H1 (cell line): ENCODE data around the gene TGFBI. TPM values are rescaled to one million over a fixed set of nuclear protein-coding genes. Genes with fewer than 3 reads are reported as not detected.

Experiments
- CTCF ChIA-PET: fragments of 300-600 bp; sonication (Branson Sonifier 250); formaldehyde crosslinking; loops from one replicate; lab custom pipeline; 2021; ENCODE audit not compliant: partially characterized antibody; lab: Charles Lee
- POLR2A ChIA-PET: fragments of 300-600 bp; sonication (Branson Sonifier 250); formaldehyde crosslinking; loops from one replicate; lab custom pipeline; 2021; ENCODE audit warnings: inconsistent platforms; ENCODE audit not compliant: partially characterized antibody; lab: Charles Lee
- DNase-seq, 2 experiments: peaks; one replicate each; pipeline versions ENCODE4 v3.0.0 to v3.0.0-alpha.2; 2010 to 2022; ENCODE audit warnings: low spot score in 2 of 2, low read depth in 1 of 2, mixed read lengths in 1 of 2
- FAIRE-seq: peaks from 2 replicates; lab custom pipeline; 2011; peaks lifted over from hg19 to GRCh38; lab: Jason Lieb, UNC
- H2AFZ ChIP-seq: 2 replicates; pipeline ENCODE4 v1.8.1; 2012; ENCODE audit warnings: low read length, inconsistent platforms
- H2AK5ac ChIP-seq: 2 replicates; pipeline ENCODE4 v1.6.1; 2013; ENCODE audit warnings: low read depth, low read length
- H2BK120ac ChIP-seq: replicated peaks from 2 replicates; pipeline ENCODE3; 2013; ENCODE audit warnings: low read depth, low read length, inconsistent platforms
- H2BK12ac ChIP-seq: 2 replicates; pipeline ENCODE4 v1.6.1; 2013; ENCODE audit warnings: low read depth, low read length
- H2BK15ac ChIP-seq: 2 replicates; pipeline ENCODE4 v1.6.1; 2013; ENCODE audit warnings: low read length
- H2BK20ac ChIP-seq: 2 replicates; pipeline ENCODE4 v1.6.1; 2013; ENCODE audit warnings: low read length
- H2BK5ac ChIP-seq: 2 replicates; pipeline ENCODE4 v1.6.1; 2013; ENCODE audit warnings: low read depth, low read length
- H3K14ac ChIP-seq: 2 replicates; pipeline ENCODE4 v1.6.1; 2013; ENCODE audit warnings: inconsistent platforms; ENCODE audit not compliant: insufficient read length
- H3K18ac ChIP-seq: 2 replicates; pipeline ENCODE4 v1.6.1; 2013; ENCODE audit warnings: low read length; ENCODE audit errors: extremely low read depth
- H3K23ac ChIP-seq: 2 replicates; pipeline ENCODE4 v1.6.1; 2013; ENCODE audit warnings: inconsistent platforms; ENCODE audit not compliant: insufficient read length
- H3K23me2 ChIP-seq: 2 replicates; pipeline ENCODE4 v1.6.1; 2013; ENCODE audit warnings: low read depth, low read length
- H3K27ac ChIP-seq: 2 replicates; pipeline ENCODE4 v1.6.1; 2011; ENCODE audit warnings: low read depth, low read length, inconsistent platforms
- H3K27me3 ChIP-seq, 4 experiments: replicated peaks in 1 of 4; 1 replicate in 1 of 4; 2 replicates in 3 of 4; pipeline versions ENCODE4 v1.6.1 to v1.8.1; 2011 to 2013; ENCODE audit warnings: low read length in 3 of 4, mild to moderate bottlenecking in 3 of 4, inconsistent platforms in 2 of 4, mixed read lengths in 2 of 4, moderate library complexity in 1 of 4; ENCODE audit not compliant: control insufficient read depth in 3 of 4, insufficient read depth in 3 of 4; ENCODE audit errors: extremely low read depth in 1 of 4
- H3K36me3 ChIP-seq, 4 experiments: 2 replicates each; pipeline versions ENCODE4 v1.6.1 to v1.8.1; 2011 to 2013; ENCODE audit warnings: mild to moderate bottlenecking in 4 of 4, low read length in 3 of 4, moderate library complexity in 2 of 4, control low read depth in 1 of 4, inconsistent platforms in 1 of 4; ENCODE audit not compliant: insufficient read depth in 4 of 4, control insufficient read depth in 2 of 4
- H3K4ac ChIP-seq: replicated peaks from 2 replicates; pipeline ENCODE3; 2013; ENCODE audit warnings: low read length, low read depth, mixed read lengths, inconsistent platforms; ENCODE audit not compliant: insufficient read length
- H3K4me1 ChIP-seq, 4 experiments: replicated peaks in 1 of 4; 1 replicate in 1 of 4; 2 replicates in 3 of 4; pipeline versions ENCODE4 v1.6.1 to v1.8.1; 2011 to 2013; ENCODE audit warnings: low read length in 3 of 4, inconsistent platforms in 2 of 4, mixed read lengths in 1 of 4; ENCODE audit not compliant: insufficient read depth in 4 of 4, control insufficient read depth in 3 of 4
- H3K4me2 ChIP-seq, 2 experiments: 2 replicates each; pipeline versions ENCODE4 v1.6.1 to v1.8.1; 2011 to 2013; ENCODE audit warnings: low read depth in 2 of 2, low read length in 2 of 2, control low read depth in 1 of 2, inconsistent platforms in 1 of 2, mild to moderate bottlenecking in 1 of 2; ENCODE audit not compliant: insufficient read depth in 1 of 2
- H3K4me3 ChIP-seq, 4 experiments: fragments of 200-600, 300-600 bp in 1 of 4; sonication (generic), shearing (Covaris generic), sonication (Bioruptor Twin) in 1 of 4; 2 replicates each; pipeline versions ENCODE4 v1.5.1 to v1.8.1; 2011 to 2016; ENCODE audit warnings: low read length in 4 of 4, low read depth in 3 of 4, control low read depth in 2 of 4, inconsistent platforms in 2 of 4, mild to moderate bottlenecking in 2 of 4, mixed read lengths in 1 of 4, moderate library complexity in 1 of 4; ENCODE audit not compliant: insufficient read depth in 2 of 4; ENCODE audit errors: extremely low read depth in 1 of 4
- H3K56ac ChIP-seq: replicated peaks from 2 replicates; pipeline ENCODE3; 2013; ENCODE audit warnings: low read depth, mild to moderate bottlenecking, mixed read lengths, low read length, inconsistent platforms; ENCODE audit not compliant: insufficient read length
- H3K79me1 ChIP-seq: 2 replicates; pipeline ENCODE4 v1.6.1; 2013; ENCODE audit warnings: low read depth, low read length, control low read depth
- H3K79me2 ChIP-seq, 2 experiments: 2 replicates each; pipeline versions ENCODE4 v1.6.1 to v1.8.1; 2012 to 2013; ENCODE audit warnings: low read length in 2 of 2, mild to moderate bottlenecking in 2 of 2, inconsistent platforms in 1 of 2; ENCODE audit not compliant: insufficient read depth in 2 of 2, control insufficient read depth in 1 of 2
- H3K9ac ChIP-seq, 4 experiments: replicated peaks in 1 of 4; 1 replicate in 1 of 4; 2 replicates in 3 of 4; pipeline versions ENCODE4 v1.6.1 to v1.8.1; 2011 to 2013; ENCODE audit warnings: low read depth in 3 of 4, low read length in 3 of 4, control low read depth in 2 of 4, mild to moderate bottlenecking in 2 of 4, moderate library complexity in 2 of 4, inconsistent platforms in 1 of 4; ENCODE audit errors: extremely low read depth in 1 of 4
- H3K9me3 ChIP-seq, 2 experiments: 2 replicates each; pipeline versions ENCODE4 v1.6.1 to v1.8.1; 2012 to 2013; ENCODE audit warnings: mild to moderate bottlenecking in 2 of 2, moderate library complexity in 2 of 2, control low read depth in 1 of 2, inconsistent platforms in 1 of 2, low read depth in 1 of 2, low read length in 1 of 2, mixed read lengths in 1 of 2; ENCODE audit not compliant: insufficient read depth in 2 of 2
- H4K20me1 ChIP-seq, 2 experiments: replicated peaks in 1 of 2; 2 replicates each; pipeline versions ENCODE3 to v1.8.1; 2011 to 2013; ENCODE audit warnings: inconsistent platforms in 2 of 2, low read length in 2 of 2, mild to moderate bottlenecking in 1 of 2; ENCODE audit not compliant: insufficient read depth in 2 of 2, control insufficient read depth in 1 of 2
- H4K5ac ChIP-seq: 2 replicates; pipeline ENCODE4 v1.6.1; 2013; ENCODE audit warnings: low read length, low read depth, mixed read lengths, inconsistent platforms; ENCODE audit not compliant: insufficient read length
- H4K8ac ChIP-seq: 2 replicates; pipeline ENCODE4 v1.8.0; 2013; ENCODE audit warnings: mild to moderate bottlenecking, moderate library complexity, low read length, inconsistent platforms; ENCODE audit not compliant: insufficient read depth; ENCODE audit errors: extremely low read depth
- H4K91ac ChIP-seq: replicated peaks from 2 replicates; pipeline ENCODE3; 2013; ENCODE audit warnings: low read length, mixed read lengths, inconsistent platforms; ENCODE audit not compliant: insufficient read length
- BCL11A ChIP-seq, 2 experiments: IDR thresholded peaks; one replicate each; pipeline ENCODE4 v1.6.1; 2011; ENCODE audit warnings: low read depth in 2 of 2, low read length in 2 of 2, mild to moderate bottlenecking in 2 of 2
- WGBS, 2 experiments: shearing (Covaris generic) in 1 of 2; methylation state at CpG; one replicate each; pipeline versions ENCODE4 v1.1.6 to v1.1.7; 2013 to 2015; ENCODE audit warnings: low lambda C conversion rate in 2 of 2, mixed read lengths in 2 of 2, inconsistent platforms in 1 of 2, low coverage in 1 of 2, missing lambda C conversion rate in 1 of 2; ENCODE audit not compliant: insufficient replicate concordance in 2 of 2, insufficient coverage in 1 of 2, insufficient read length in 1 of 2; ENCODE audit errors: extremely low coverage in 1 of 2, missing lambda C conversion rate in 1 of 2; 5-methylcytosine and 5-hydroxymethylcytosine counted together
- polyA plus RNA-seq, 7 experiments: library from polyadenylated mRNA; depleted of rRNA in 3 of 7; stranded (reverse) in 5 of 7; unstranded in 2 of 7; fragments of >200 nt in 5 of 7; fragments of 200-250 nt in 2 of 7; gene quantifications; 1 replicate in 5 of 7; 2 replicates in 1 of 7; 4 replicates in 1 of 7; pipeline versions ENCODE4 v1.2.1 to v1.2.3, GENCODE V29; 2011 to 2013; ENCODE audit warnings: missing spikeins in 2 of 7, mixed read lengths in 2 of 7
- total RNA-seq: library from RNA; stranded (reverse); fragmentation: NEBNext Ultra II Directional; extraction: Animal tissue kit (Norgen Biotek cat#: 25700); gene quantifications from 2 replicates; pipeline ENCODE4 v1.2.1, GENCODE V29; 2021

Gene TGFBI
- total and polyA plus RNA-seq, 2 of the 8 experiments (the other 6 are each of a cell fraction or from before 2014, with no cell fraction given), result 6.0 to 8.5 TPM

- H3K79me1 ChIP-seq, result no peaks in the 10 kb centered on the region
- H3K36me3 ChIP-seq, result no peaks in the 10 kb centered on the region
- no peak overlapping the region for H3K4me2 ChIP-seq
- H3K23me2 ChIP-seq, result no peaks in the 10 kb centered on the region
- no peak overlapping the region for H2AFZ ChIP-seq
- no peaks in the 10 kb centered on the region for H4K20me1 ChIP-seq
- H3K4ac ChIP-seq, result no peak overlapping the region
- H3K4me3 ChIP-seq, result no peak overlapping the region
- no peaks in the 10 kb centered on the region for H3K27me3 ChIP-seq
- no peak overlapping the region for H2BK5ac ChIP-seq
- H3K9me3 ChIP-seq, result no peaks in the 10 kb centered on the region
- no peak overlapping the region for H2BK120ac ChIP-seq
- H2BK20ac ChIP-seq, result no peak overlapping the region
- no peak overlapping the region for H3K27ac ChIP-seq
- H3K14ac ChIP-seq, result no peak overlapping the region
- H4K8ac ChIP-seq, result no peak overlapping the region
- no peak overlapping the region for H3K56ac ChIP-seq
- no peak overlapping the region for H4K91ac ChIP-seq
- ChIA-PET POLR2A (no interaction called here), CTCF (interaction anchor here (0.9 to 8.2 kb wide), 6 partner anchors 17 to 226 kb away, joined by 3 to 98 read pairs (median 10); partner anchors contain the start of gene SLC25A48)
- no peak overlapping the region for H4K5ac ChIP-seq
- 91% methylated on average over 7 of the region's 7 CpGs; no CpG with 5 or more reads in 1 of the 2 experiments for WGBS, 2 experiments
- H3K23ac ChIP-seq, result no peak overlapping the region
- TF ChIP-seq BCL11A (IDR thresholded peaks at IDR 0.05; ENCODE audit: low read depth in 2 of 2, low read length in 2 of 2), result no peak
- no peak overlapping the region for H3K18ac ChIP-seq
- peaks cover 0 to 7% (median 1%) of the 10 kb centered on the region in 4 experiments; a peak in 3 of 7 replicates for H3K4me1 ChIP-seq
- no peak for DNase-seq
- no peak overlapping the region for H2AK5ac ChIP-seq
- no peak for FAIRE-seq
- H3K79me2 ChIP-seq, result no peaks in the 10 kb centered on the region
- H3K9ac ChIP-seq, result no peak overlapping the region
- H2BK15ac ChIP-seq, result no peak overlapping the region
- no peak overlapping the region for H2BK12ac ChIP-seq
Measured at GRCh38 chr5:136060963-136061362, 32.2 kb downstream of the TGFBI start.
